Gastroesophageal sphincter (tissue), 3 donors: ENCODE data around the gene LRRC28.

Experiments used
- EP300 ChIP-seq: sonication (generic); formaldehyde crosslinking; IDR thresholded peaks from one replicate; pipeline ENCODE4 v1.6.1; 2017; ENCODE audit warnings: antibody characterized with exemption, mild to moderate bottlenecking
- POLR2A ChIP-seq, 2 donors: fragments of 450-650 bp; IDR thresholded peaks; one replicate each; pipeline ENCODE4 v1.6.1; 2017; ENCODE audit warnings: antibody characterized with exemption in 2 of 2, mild to moderate bottlenecking in 2 of 2, moderate library complexity in 1 of 2
- POLR2AphosphoS5 ChIP-seq: sonication (generic); formaldehyde crosslinking; IDR thresholded peaks from one replicate; pipeline ENCODE4 v1.6.1; 2017; ENCODE audit warnings: antibody characterized with exemption
- TF ChIP-seq, protein P1 (sequence below), 4 experiments: fragments of 200-600 bp in 2 of 4; fragments of 450-650 bp in 2 of 4; sonication (generic) in 1 of 4; IDR thresholded peaks; one replicate each; pipeline ENCODE4 v1.5.1; 2017 to 2019; ENCODE audit warnings: antibody characterized with exemption in 4 of 4, mild to moderate bottlenecking in 2 of 4, moderate library complexity in 2 of 4

DNA sequence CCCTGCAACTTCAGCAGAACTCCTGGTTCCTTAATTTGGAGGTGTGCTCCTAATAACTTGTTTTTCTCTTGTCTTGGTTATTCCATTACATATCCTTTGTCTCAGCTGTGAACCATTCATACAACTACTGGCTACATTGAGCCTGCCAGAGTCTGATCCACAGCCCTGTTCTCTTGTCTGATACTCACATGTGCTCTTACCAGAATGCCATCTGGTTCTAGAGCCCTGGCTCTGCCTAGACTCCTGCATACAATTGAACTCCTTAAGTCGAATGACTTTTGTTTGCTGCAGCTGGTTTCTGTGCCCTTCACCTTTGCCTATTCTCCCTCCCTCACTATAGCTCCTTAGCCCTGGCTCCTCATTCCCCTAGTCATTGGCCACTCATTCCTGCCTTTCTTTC is 85.5 kb downstream of the LRRC28 start:
- TF ChIP-seq, protein P1, sequence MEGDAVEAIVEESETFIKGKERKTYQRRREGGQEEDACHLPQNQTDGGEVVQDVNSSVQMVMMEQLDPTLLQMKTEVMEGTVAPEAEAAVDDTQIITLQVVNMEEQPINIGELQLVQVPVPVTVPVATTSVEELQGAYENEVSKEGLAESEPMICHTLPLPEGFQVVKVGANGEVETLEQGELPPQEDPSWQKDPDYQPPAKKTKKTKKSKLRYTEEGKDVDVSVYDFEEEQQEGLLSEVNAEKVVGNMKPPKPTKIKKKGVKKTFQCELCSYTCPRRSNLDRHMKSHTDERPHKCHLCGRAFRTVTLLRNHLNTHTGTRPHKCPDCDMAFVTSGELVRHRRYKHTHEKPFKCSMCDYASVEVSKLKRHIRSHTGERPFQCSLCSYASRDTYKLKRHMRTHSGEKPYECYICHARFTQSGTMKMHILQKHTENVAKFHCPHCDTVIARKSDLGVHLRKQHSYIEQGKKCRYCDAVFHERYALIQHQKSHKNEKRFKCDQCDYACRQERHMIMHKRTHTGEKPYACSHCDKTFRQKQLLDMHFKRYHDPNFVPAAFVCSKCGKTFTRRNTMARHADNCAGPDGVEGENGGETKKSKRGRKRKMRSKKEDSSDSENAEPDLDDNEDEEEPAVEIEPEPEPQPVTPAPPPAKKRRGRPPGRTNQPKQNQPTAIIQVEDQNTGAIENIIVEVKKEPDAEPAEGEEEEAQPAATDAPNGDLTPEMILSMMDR (IDR thresholded peaks at IDR 0.05), result no peak
- TF ChIP-seq POLR2AphosphoS5 (no peak), POLR2A (IDR thresholded peaks at IDR 0.05) (no peak), EP300 (no peak)
